ENCODE results near the gene DPP8.

Gene DPP8

GRCh38 chr15:65547841-65548240 is 30.4 kb upstream of the DPP8 start:
- Histone ChIP-seq H3K27ac (ENCODE audit: low read depth, low read length) (no peak overlapping the region), H3K27me3 (ENCODE audit: control insufficient read depth, insufficient read depth, low read length) (no peaks in the 10 kb centered on the region), H3K36me3 (ENCODE audit: control insufficient read depth, insufficient read depth, low read length) (peaks cover 3% of the 10 kb centered on the region; the same call in 1 of the 2 replicates), H3K9me3 (ENCODE audit: control insufficient read depth, insufficient read depth, low read depth, low read length) (no peaks in the 10 kb centered on the region), H3K9ac (ENCODE audit: low read length) (no peak overlapping the region), H3K4me3 (ENCODE audit: low read depth, low read length) (no peak overlapping the region), H3K4me1 (ENCODE audit: control insufficient read depth, insufficient read depth, low read length) (peaks cover 9% of the 10 kb centered on the region)

- H3K9me3 ChIP-seq (ENCODE audit: control insufficient read depth, insufficient read depth, low read depth, low read length), result no peaks in the 10 kb centered on the region
- no peak overlapping the region for H3K27ac ChIP-seq (ENCODE audit: low read depth, low read length)
- H3K27me3 ChIP-seq (ENCODE audit: control insufficient read depth, insufficient read depth, low read length), result no peaks in the 10 kb centered on the region
- no peak overlapping the region for H3K4me3 ChIP-seq (ENCODE audit: low read depth, low read length)
- H3K4me1 ChIP-seq (ENCODE audit: control insufficient read depth, insufficient read depth, low read length), result no peaks in the 10 kb centered on the region
- H3K9ac ChIP-seq (ENCODE audit: low read length), result no peak overlapping the region
- no peaks in the 10 kb centered on the region for H3K36me3 ChIP-seq (ENCODE audit: control insufficient read depth, insufficient read depth, low read length)
Measured at GRCh38 chr15:65541231-65541820, 23.8 kb upstream of the DPP8 start.

GRCh38 chr15:65540314-65540713 is 22.8 kb upstream of the DPP8 start:
- Histone ChIP-seq H3K27me3 (ENCODE audit: control insufficient read depth, insufficient read depth, low read length) (no peaks in the 10 kb centered on the region), H3K36me3 (ENCODE audit: control insufficient read depth, insufficient read depth, low read length) (no peaks in the 10 kb centered on the region), H3K4me1 (ENCODE audit: control insufficient read depth, insufficient read depth, low read length) (no peaks in the 10 kb centered on the region), H3K9ac (ENCODE audit: low read length) (no peak overlapping the region), H3K9me3 (ENCODE audit: control insufficient read depth, insufficient read depth, low read depth, low read length) (no peaks in the 10 kb centered on the region), H3K4me3 (ENCODE audit: low read depth, low read length) (no peak overlapping the region), H3K27ac (ENCODE audit: low read depth, low read length) (no peak overlapping the region)

GRCh38 chr15:65535192-65535591 is 17.7 kb upstream of the DPP8 start:
- H3K4me3 ChIP-seq (ENCODE audit: low read depth, low read length), result no peak overlapping the region
- H3K9ac ChIP-seq (ENCODE audit: low read length), result no peak overlapping the region

GRCh38 chr15:65533057-65533756 is 15.7 kb upstream of the DPP8 start:
- H3K27ac ChIP-seq (ENCODE audit: low read depth, low read length), result no peak overlapping the region
- no peaks in the 10 kb centered on the region for H3K27me3 ChIP-seq (ENCODE audit: control insufficient read depth, insufficient read depth, low read length)
- H3K9ac ChIP-seq (ENCODE audit: low read length), result no peak overlapping the region
- peak overlapping the region; percentile 14; the same call in 1 of the 2 replicates for H3K4me3 ChIP-seq (ENCODE audit: low read depth, low read length)
- H3K4me1 ChIP-seq (ENCODE audit: control insufficient read depth, insufficient read depth, low read length), result peaks cover 31% of the 10 kb centered on the region
- no peaks in the 10 kb centered on the region for H3K36me3 ChIP-seq (ENCODE audit: control insufficient read depth, insufficient read depth, low read length)
- no peaks in the 10 kb centered on the region for H3K9me3 ChIP-seq (ENCODE audit: control insufficient read depth, insufficient read depth, low read depth, low read length)

More at GRCh38 chr15:65535192-65535591, 17.7 kb upstream of the DPP8 start:
- Histone ChIP-seq H3K36me3 (ENCODE audit: control insufficient read depth, insufficient read depth, low read length) (no peaks in the 10 kb centered on the region), H3K9me3 (ENCODE audit: control insufficient read depth, insufficient read depth, low read depth, low read length) (no peaks in the 10 kb centered on the region), H3K27me3 (ENCODE audit: control insufficient read depth, insufficient read depth, low read length) (no peaks in the 10 kb centered on the region), H3K4me1 (ENCODE audit: control insufficient read depth, insufficient read depth, low read length) (peaks cover 20% of the 10 kb centered on the region), H3K27ac (ENCODE audit: low read depth, low read length) (no peak overlapping the region)

- H3K4me3 ChIP-seq (ENCODE audit: low read depth, low read length), result peak overlapping the region; percentile 14; the same call in 1 of the 2 replicates
- no peaks in the 10 kb centered on the region for H3K36me3 ChIP-seq (ENCODE audit: control insufficient read depth, insufficient read depth, low read length)
- H3K27ac ChIP-seq (ENCODE audit: low read depth, low read length), result no peak overlapping the region
- H3K9ac ChIP-seq (ENCODE audit: low read length), result no peak overlapping the region
- H3K27me3 ChIP-seq (ENCODE audit: control insufficient read depth, insufficient read depth, low read length), result no peaks in the 10 kb centered on the region
- H3K4me1 ChIP-seq (ENCODE audit: control insufficient read depth, insufficient read depth, low read length), result peaks cover 31% of the 10 kb centered on the region
- H3K9me3 ChIP-seq (ENCODE audit: control insufficient read depth, insufficient read depth, low read depth, low read length), result no peaks in the 10 kb centered on the region
Measured at GRCh38 chr15:65532738-65533051, 15.2 kb upstream of the DPP8 start.

- Histone ChIP-seq H3K36me3 (ENCODE audit: control insufficient read depth, insufficient read depth, low read length) (no peaks in the 10 kb centered on the region), H3K9ac (ENCODE audit: low read length) (peak within 1 kb of the TSS; percentile 97), H3K4me3 (ENCODE audit: low read depth, low read length) (peak within 1 kb of the TSS; percentile 82), H3K27me3 (ENCODE audit: control insufficient read depth, insufficient read depth, low read length) (no peaks in the 10 kb centered on the region), H3K27ac (ENCODE audit: low read depth, low read length) (peak within 1 kb of the TSS; percentile 86), H3K9me3 (ENCODE audit: control insufficient read depth, insufficient read depth, low read depth, low read length) (no peaks in the 10 kb centered on the region), H3K4me1 (ENCODE audit: control insufficient read depth, insufficient read depth, low read length) (peaks cover 31% of the 10 kb centered on the region)
Measured at GRCh38 chr15:65530318-65531111, 13.0 kb upstream of the DPP8 start, which contains the start of gene HACD3. HACD3 (plus strand) TSS chr15:65530463; CDS start chr15:65530632, 169 bp downstream.

GRCh38 chr15:65529762-65530317 is 12.4 kb upstream of the DPP8 start:
- Histone ChIP-seq H3K27ac (ENCODE audit: low read depth, low read length) (peak overlapping the region; percentile 82; the same call in 1 of the 2 replicates), H3K27me3 (ENCODE audit: control insufficient read depth, insufficient read depth, low read length) (no peaks in the 10 kb centered on the region), H3K36me3 (ENCODE audit: control insufficient read depth, insufficient read depth, low read length) (no peaks in the 10 kb centered on the region), H3K4me3 (ENCODE audit: low read depth, low read length) (peak overlapping the region; percentile 82), H3K4me1 (ENCODE audit: control insufficient read depth, insufficient read depth, low read length) (peaks cover 31% of the 10 kb centered on the region), H3K9me3 (ENCODE audit: control insufficient read depth, insufficient read depth, low read depth, low read length) (no peaks in the 10 kb centered on the region), H3K9ac (ENCODE audit: low read length) (peak overlapping the region; percentile 75)

- Histone ChIP-seq H3K4me3 (ENCODE audit: low read depth, low read length) (no peak overlapping the region), H3K9ac (ENCODE audit: low read length) (no peak overlapping the region), H3K27ac (ENCODE audit: low read depth, low read length) (no peak overlapping the region), H3K4me1 (ENCODE audit: control insufficient read depth, insufficient read depth, low read length) (peaks cover 27% of the 10 kb centered on the region), H3K9me3 (ENCODE audit: control insufficient read depth, insufficient read depth, low read depth, low read length) (no peaks in the 10 kb centered on the region), H3K27me3 (ENCODE audit: control insufficient read depth, insufficient read depth, low read length) (no peaks in the 10 kb centered on the region), H3K36me3 (ENCODE audit: control insufficient read depth, insufficient read depth, low read length) (no peaks in the 10 kb centered on the region)
Measured at GRCh38 chr15:65528461-65529060, 11.1 kb upstream of the DPP8 start.

GRCh38 chr15:65525622-65526021 is 8.1 kb upstream of the DPP8 start:
- Histone ChIP-seq H3K9me3 (ENCODE audit: control insufficient read depth, insufficient read depth, low read depth, low read length) (no peaks in the 10 kb centered on the region), H3K4me3 (ENCODE audit: low read depth, low read length) (no peak overlapping the region), H3K36me3 (ENCODE audit: control insufficient read depth, insufficient read depth, low read length) (no peaks in the 10 kb centered on the region), H3K9ac (ENCODE audit: low read length) (no peak overlapping the region), H3K27me3 (ENCODE audit: control insufficient read depth, insufficient read depth, low read length) (no peaks in the 10 kb centered on the region), H3K4me1 (ENCODE audit: control insufficient read depth, insufficient read depth, low read length) (peaks cover 11% of the 10 kb centered on the region; the same call in 1 of the 2 replicates), H3K27ac (ENCODE audit: low read depth, low read length) (no peak overlapping the region)

Measured in HUES6 (cell line).